ENCODE data around the gene NBPF1.
"Not testable (repeated sequence)": the region's sequence is repeated elsewhere in the genome, so short reads cannot be mapped to it uniquely, and the experiment has no call there.

GRCh38 chr1:16649390-16649789 lies 36.0 kb upstream of the NBPF1 start:
- TF ChIP-seq POLR2A, CTCF (IDR thresholded peaks at IDR 0.05): not testable (repeated sequence)

Measured in thyroid gland (tissue), 4 donors.